Umbilical cord (tissue), 2 donors: ENCODE data around the gene ABCC2. TPM values are rescaled to one million over a fixed set of nuclear protein-coding genes. Genes with fewer than 3 reads are reported as not detected.
"Not testable (repeated sequence)": the region's sequence is repeated elsewhere in the genome, so short reads cannot be mapped to it uniquely, and the experiment has no call there.

Source experiments
- DNase-seq: peaks from one replicate; pipeline ENCODE4 v3.0.0-alpha.2; 2015; ENCODE audit warnings: low spot score
- total RNA-seq: library from RNA; depleted of rRNA; stranded (reverse); fragments of >200 nt; gene quantifications from one replicate; pipeline ENCODE4 v1.2.3, GENCODE V29; 2014; ENCODE audit warnings: low replicate concordance; ENCODE audit not compliant: insufficient read depth

Gene ABCC2
- total RNA-seq, 1 donor from 2014 or later: 0.72 TPM

DNA sequence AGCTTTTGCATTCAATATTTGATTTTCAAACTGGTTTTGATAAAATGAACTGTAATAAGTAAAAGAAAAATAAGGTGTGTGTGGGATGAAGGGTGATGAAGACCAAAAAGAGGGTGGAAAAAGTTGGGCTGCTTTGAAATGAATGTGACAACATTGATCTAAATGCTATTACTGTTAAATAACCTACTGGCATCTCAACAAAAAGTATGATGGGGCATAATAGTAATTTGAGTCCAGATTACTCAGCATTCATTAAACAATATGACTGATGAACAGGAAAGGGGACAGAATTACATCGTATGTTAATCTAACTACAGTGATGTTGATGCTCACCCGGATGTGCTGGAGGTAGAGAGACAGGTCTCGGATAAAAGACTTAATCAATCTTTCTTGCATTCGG is 112.2 kb downstream of the ABCC2 start:
- no peak for DNase-seq

DNA sequence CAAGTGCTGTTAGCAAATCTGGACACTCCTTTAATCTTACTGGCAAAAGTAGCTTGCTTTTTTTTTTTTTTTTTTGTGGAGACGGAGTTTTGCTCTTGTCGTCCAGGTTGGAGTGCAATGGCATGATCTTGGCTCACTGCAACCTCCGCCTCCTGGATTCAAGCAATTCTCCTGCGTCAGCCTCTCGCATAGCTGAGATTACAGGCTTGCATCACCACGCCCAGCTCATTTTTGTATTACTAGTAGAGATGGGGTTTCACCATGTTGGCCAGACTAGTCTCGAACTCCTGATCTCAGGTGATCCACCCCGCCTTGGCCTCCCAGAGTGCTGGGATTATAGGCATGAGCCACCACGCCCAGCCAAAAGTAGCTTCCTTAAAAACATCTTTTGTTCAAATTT is 112.6 kb downstream of the ABCC2 start:
- not testable (repeated sequence) for DNase-seq

DNA sequence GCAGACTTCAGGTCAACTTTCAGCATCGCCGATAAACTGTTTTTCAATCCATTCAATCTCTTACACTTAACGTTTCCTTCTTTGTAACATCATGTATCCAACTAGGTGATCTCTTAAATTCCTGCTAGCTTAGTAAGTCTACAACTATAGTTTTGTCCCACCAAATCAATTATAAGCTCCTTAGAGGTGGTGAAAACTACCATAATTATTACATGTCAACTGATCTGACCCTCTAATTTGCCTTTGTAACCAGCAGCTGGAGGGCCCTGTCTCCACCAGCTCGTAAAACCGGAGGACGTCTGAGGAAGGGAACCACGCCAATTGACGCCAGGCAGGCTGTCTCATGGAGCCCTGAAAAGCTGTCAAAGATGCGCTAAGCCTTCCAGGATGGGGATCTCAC is 113.4 kb downstream of the ABCC2 start:
- no peak for DNase-seq

Other genes starting within 250 kb of the ABCC2 start
- gene NKX2-3, start 249.7 kb upstream of the ABCC2 start, total RNA-seq: not detected
- 45.7 TPM for gene SLC25A28, start 162.2 kb upstream of the ABCC2 start, total RNA-seq
- 19.0 TPM for gene ENTPD7, start 123.1 kb upstream of the ABCC2 start, total RNA-seq
- 23.1 TPM for gene COX15, start 50.5 kb upstream of the ABCC2 start, total RNA-seq
- gene CUTC, start 50.4 kb upstream of the ABCC2 start, total RNA-seq: 27.4 TPM
- gene DNMBP, start 227.3 kb downstream of the ABCC2 start, total RNA-seq: 37.6 TPM